MCF 10A (cell line): ENCODE results near the gene PRR18. TPM values are rescaled to one million over a fixed set of nuclear protein-coding genes. Genes with fewer than 3 reads are reported as not detected.
A peak's percentile ranks its signal among the peaks of the same experiment; 100 is the strongest.

Source experiments
- BruUV-seq: library from RNA; stranded (reverse); fragments of 400-500 nt; replicated peaks from 2 replicates; lab custom pipeline; 2021; lab: Mats Ljungman, UMichigan
- CTCF ChIA-PET: fragments of 300-600 bp; sonication (Branson Sonifier 250); formaldehyde crosslinking; extraction: SDS; loops from one replicate; lab custom pipeline; 2021; ENCODE audit warnings: antibody characterized with exemption, inconsistent platforms; lab: Yijun Ruan, JAX
- POLR2A ChIA-PET: fragments of 300-600, 350-650 bp; sonication (Branson Sonifier 250); formaldehyde crosslinking; extraction: SDS; loops from one replicate; lab custom pipeline; 2020; ENCODE audit warnings: antibody characterized with exemption, inconsistent platforms; lab: Yijun Ruan, JAX
- DNase-seq: peaks from one replicate; pipeline ENCODE4 v3.0.0-alpha.2; 2018; ENCODE audit not compliant: unreplicated experiment
- H3K27ac Mint-ChIP-seq: one replicate; pipeline ENCODE4 v1.8.0; 2022; ENCODE audit warnings: mild to moderate bottlenecking, low read depth, mixed read lengths; ENCODE audit not compliant: unreplicated experiment
- H3K27me3 Mint-ChIP-seq: one replicate; pipeline ENCODE4 v1.8.0; 2022; ENCODE audit warnings: mixed read lengths; ENCODE audit not compliant: insufficient read depth, unreplicated experiment
- H3K36me3 Mint-ChIP-seq: one replicate; pipeline ENCODE4 v1.8.0; 2022; ENCODE audit warnings: mild to moderate bottlenecking, moderate library complexity, mixed read lengths; ENCODE audit not compliant: insufficient read depth, unreplicated experiment
- H3K4me1 Mint-ChIP-seq: one replicate; pipeline ENCODE4 v1.8.0; 2022; ENCODE audit warnings: mixed read lengths; ENCODE audit not compliant: insufficient read depth, unreplicated experiment
- H3K4me3 Mint-ChIP-seq: one replicate; pipeline ENCODE4 v1.8.0; 2022; ENCODE audit warnings: mild to moderate bottlenecking, moderate library complexity, mixed read lengths; ENCODE audit not compliant: unreplicated experiment
- H3K9me3 Mint-ChIP-seq: one replicate; pipeline ENCODE4 v1.8.0; 2022; ENCODE audit warnings: mixed read lengths; ENCODE audit not compliant: unreplicated experiment
- CTCF ChIP-seq: fragments of 200-600 bp; IDR thresholded peaks from one replicate; pipeline ENCODE4 v1.8.0; 2022; ENCODE audit warnings: antibody characterized with exemption, mild to moderate bottlenecking; ENCODE audit not compliant: unreplicated experiment
- intact Hi-C: fragments of 100-400 bp; cut with micrococcal nuclease; formaldehyde crosslinking; loops from 2 replicates; pipeline ENCODE4 v1.14.1; 2022
- total RNA-seq: library from RNA; stranded (reverse); gene quantifications from 2 replicates; pipeline ENCODE4 v1.2.3, GENCODE V29; 2022

The PRR18 gene
- total RNA-seq, 1 experiment from 2014 or later, result 0.12 TPM

GRCh38 chr6:166262743-166263515, 45.3 kb downstream of the PRR18 start:
- Mint-ChIP-seq H3K36me3 (no peaks in the 10 kb centered on the region), H3K9me3 (no peaks in the 10 kb centered on the region), H3K27me3 (no peaks in the 10 kb centered on the region), H3K4me1 (no peaks in the 10 kb centered on the region), H3K4me3 (no peak overlapping the region), H3K27ac (no peak overlapping the region)
- DNase-seq, result no peak
- no peak for TF ChIP-seq CTCF
- CTCF ChIA-PET, result no interaction called here
- POLR2A ChIA-PET, result no interaction called here
- BruUV-seq, result no TSS peak
- intact Hi-C loops, result no loop called here

DNA sequence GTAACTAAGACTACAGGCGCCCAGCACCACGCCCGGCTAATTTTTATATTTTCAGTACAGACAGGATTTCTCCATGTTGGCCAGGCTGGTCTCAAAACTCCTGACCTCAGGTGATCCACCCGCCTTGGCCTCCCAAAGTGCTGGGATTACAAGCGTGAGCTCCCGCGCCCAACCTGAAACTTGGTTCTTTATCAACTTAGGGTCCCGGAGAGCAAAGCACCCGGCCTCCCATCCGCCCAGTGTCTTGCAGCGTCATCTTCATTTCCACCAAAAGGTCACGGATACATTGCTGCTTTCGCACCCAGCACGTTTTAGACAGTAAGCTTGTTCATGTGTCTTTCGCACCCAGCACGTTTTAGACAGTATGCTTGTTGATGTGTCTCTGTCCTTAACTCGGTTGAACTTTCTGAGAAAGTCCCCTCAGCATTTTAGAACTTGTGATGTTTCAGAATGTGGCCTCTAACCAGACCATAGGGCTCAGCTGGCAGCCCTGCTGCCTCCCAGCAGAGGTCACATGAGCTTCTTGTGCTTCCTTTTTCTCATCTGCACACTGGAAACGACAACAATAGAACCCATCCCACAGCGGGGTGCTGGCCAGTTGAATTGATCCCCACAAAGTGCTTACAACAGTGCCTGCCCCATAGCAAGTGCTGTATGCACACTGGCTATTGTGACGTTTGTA, 48.8 kb downstream of the PRR18 start:
- ChIA-PET CTCF (interaction anchor here (0.6 kb wide), 2 partner anchors 15 to 142 kb away, joined by 3 read pairs; no protein-coding TSS in a partner anchor), POLR2A (no interaction called here)
- Mint-ChIP-seq H3K9me3 (no peaks in the 10 kb centered on the region), H3K36me3 (no peaks in the 10 kb centered on the region), H3K4me3 (no peak overlapping the region), H3K4me1 (no peaks in the 10 kb centered on the region), H3K27me3 (no peaks in the 10 kb centered on the region), H3K27ac (no peak overlapping the region)
- no TSS peak for BruUV-seq
- DNase-seq, result no peak
- intact Hi-C loops, result no loop called here
- no peak for TF ChIP-seq CTCF

DNA sequence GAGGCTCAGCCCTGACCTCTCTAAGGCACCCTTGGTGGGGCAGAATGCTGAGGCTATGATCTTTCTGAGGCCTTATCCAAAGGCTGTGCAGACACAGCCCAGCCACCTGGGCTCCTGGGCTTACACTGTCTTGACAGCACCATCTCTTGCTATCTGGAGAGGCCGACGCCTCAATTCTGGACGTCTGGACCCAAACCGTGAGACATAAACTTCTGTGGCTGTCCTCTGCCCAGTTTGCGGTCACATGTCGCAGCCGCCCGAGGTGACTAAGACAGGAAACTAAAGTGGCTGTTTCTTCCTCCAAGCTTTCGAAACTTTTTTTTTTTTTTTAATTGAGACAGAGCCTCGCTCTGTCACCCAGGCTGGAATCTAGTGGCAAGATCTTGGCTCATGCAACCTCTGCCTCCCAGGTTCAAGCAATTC, 49.3 kb downstream of the PRR18 start:
- no peak for TF ChIP-seq CTCF
- no peak overlapping the region for H3K4me3 Mint-ChIP-seq
- no peaks in the 10 kb centered on the region for H3K9me3 Mint-ChIP-seq
- H3K27me3 Mint-ChIP-seq, result no peaks in the 10 kb centered on the region
- intact Hi-C loops, result no loop called here
- DNase-seq, result no peak
- H3K4me1 Mint-ChIP-seq, result no peaks in the 10 kb centered on the region
- no TSS peak for BruUV-seq
- POLR2A ChIA-PET, result no interaction called here
- H3K36me3 Mint-ChIP-seq, result no peaks in the 10 kb centered on the region
- H3K27ac Mint-ChIP-seq, result no peak overlapping the region
- CTCF ChIA-PET, result no interaction called here

- ChIA-PET POLR2A (no interaction called here), CTCF (no interaction called here)
- no TSS peak for BruUV-seq
- DNase-seq, result peak; percentile 6
- Mint-ChIP-seq H3K9me3 (no peaks in the 10 kb centered on the region), H3K4me1 (no peaks in the 10 kb centered on the region), H3K27ac (no peak overlapping the region), H3K4me3 (no peak overlapping the region), H3K27me3 (no peaks in the 10 kb centered on the region), H3K36me3 (no peaks in the 10 kb centered on the region)
- intact Hi-C loops, result no loop called here
- TF ChIP-seq CTCF, result no peak
Observed at GRCh38 chr6:166257911-166258318, 50.3 kb downstream of the PRR18 start.
